GM18502 (cell line): Measurements from ENCODE around the gene TNNI3K.

Source experiments
- ATAC-seq: cut with Tn5 transposase; IDR thresholded peaks from one replicate; pipeline ENCODE4 v1.9.1; 2021; ENCODE audit warnings: mild to moderate bottlenecking; ENCODE audit not compliant: unreplicated experiment, poor library complexity

The TNNI3K gene

GRCh38 chr1:74375376-74375775 is 140.2 kb downstream of the TNNI3K start:
- ATAC-seq, result no peak

- no peak for ATAC-seq
Observed at GRCh38 chr1:74380252-74380651, 145.1 kb downstream of the TNNI3K start.

DNA sequence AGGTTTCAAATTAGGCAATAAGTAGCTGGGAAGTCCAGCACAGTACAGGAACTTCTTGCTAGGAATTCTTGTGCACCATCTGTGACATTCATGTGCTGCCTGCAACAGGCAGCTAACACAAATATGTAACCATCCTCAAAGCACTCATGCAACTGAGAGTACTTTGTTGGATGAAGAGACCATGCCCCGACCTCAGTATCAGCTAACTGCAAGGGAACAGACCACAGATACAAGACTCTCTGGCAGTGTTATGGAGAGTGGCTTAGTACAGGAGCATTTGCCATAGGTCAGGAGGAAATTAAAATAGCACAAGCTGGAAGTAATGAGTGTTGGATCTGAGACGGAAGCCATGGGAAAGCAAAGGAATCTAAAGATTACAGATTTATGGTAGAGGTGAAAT is 153.7 kb downstream of the TNNI3K start:
- ATAC-seq, result no peak

- ATAC-seq, result no peak
Observed at GRCh38 chr1:74392186-74392585, 157.0 kb downstream of the TNNI3K start.

DNA sequence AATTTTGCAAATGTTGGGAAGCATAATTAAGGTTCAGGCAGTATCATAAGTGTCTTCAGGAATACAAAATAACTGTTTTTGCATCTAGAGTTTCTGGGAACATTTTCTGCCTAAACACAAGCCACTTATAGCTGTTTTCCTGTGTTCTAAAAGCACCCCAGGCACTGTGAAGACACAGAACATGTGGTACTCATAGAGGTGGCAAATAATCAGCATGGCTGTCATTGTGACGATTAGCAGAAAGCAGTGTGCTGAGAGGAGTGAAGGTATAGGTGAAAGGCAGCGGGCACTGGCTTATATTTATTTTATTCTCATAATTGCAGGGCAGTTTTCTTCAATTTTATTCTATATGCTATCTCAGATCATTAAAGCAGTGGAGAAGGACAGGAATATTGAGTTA is 157.7 kb downstream of the TNNI3K start:
- no peak for ATAC-seq

GRCh38 chr1:74395571-74395970 is 160.4 kb downstream of the TNNI3K start:
- no peak for ATAC-seq

DNA sequence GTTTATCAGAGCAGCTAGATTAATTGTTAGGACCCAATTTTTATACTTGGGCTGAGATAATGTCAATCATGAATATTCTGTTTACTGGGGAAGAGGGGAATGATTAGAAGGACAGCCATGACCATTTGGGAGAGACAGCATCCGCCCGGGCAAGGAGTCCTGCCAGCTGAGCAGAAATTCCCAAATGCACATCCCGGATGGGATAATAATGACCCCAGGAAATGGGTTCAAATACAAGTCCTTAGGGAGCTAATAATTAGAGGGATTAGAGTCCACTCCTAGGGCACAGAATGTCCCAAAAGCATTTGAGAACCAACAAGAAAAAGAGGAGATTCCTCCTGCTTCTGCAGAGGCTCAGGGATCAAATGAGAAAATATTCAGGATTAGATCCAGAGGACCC is 161.3 kb downstream of the TNNI3K start:
- no peak for ATAC-seq

GRCh38 chr1:74396933-74397332 is 161.7 kb downstream of the TNNI3K start:
- ATAC-seq, result no peak

DNA sequence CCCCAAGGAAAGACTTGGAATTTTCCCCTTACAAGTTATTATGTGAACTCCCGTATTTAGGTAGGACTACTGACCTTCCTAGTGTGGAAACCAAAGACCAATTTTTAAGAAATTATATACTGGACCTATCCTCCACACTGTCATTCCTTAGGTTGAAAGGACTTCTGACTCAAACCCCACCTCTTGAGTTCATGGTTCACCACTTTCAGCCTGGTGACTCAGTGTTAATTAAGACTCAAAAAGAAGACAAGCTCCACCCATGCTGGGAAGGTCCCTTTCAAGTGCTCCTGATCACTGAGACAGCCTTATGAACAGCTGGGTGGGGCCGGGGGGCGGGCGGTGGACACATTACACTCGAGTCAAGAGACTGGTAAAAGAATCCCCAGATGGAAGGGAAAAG is 164.1 kb downstream of the TNNI3K start:
- ATAC-seq, result peak; percentile 85

DNA sequence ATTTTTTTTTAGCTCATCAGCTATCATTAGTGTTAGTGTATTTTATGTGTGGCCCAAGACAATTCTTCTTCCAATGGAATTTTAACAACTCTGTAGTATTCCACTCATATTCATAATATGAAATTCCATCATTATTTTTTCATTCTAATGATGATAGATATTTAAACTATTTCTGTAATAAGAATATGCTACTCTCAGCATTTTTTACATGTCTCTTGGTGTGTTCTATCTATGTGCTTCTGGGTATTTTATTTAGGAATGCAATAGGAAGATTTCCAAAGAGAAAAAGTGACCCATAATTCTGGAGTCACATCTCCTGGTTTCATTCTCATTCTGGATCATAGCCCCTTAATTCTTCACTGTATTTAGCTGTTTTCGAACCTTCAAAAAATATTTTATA is 167.7 kb downstream of the TNNI3K start:
- no peak for ATAC-seq

- no peak for ATAC-seq
Observed at GRCh38 chr1:74403606-74404005, 168.4 kb downstream of the TNNI3K start.

- no peak for ATAC-seq
Observed at GRCh38 chr1:74406759-74407158, 171.6 kb downstream of the TNNI3K start.

GRCh38 chr1:74407902-74408301 is 172.7 kb downstream of the TNNI3K start:
- ATAC-seq, result no peak

DNA sequence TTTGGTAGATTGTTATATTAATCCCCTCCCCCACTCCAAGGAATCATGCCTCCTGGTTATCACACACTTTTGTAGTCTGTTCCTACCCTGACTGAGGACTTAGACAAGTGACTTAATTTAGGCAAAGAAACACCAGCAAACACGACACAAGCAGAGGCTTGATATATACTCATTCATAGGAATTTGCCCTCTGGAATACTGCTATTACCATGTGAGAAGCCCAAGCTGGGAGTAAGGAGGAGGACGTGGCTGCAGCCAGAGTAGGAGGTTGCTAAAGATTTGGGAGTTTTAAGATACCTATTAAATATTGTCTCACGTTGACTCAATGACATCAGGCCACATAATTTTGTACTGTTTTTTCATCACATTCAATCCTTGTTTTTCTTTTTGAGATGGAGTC is 177.1 kb downstream of the TNNI3K start:
- no peak for ATAC-seq

DNA sequence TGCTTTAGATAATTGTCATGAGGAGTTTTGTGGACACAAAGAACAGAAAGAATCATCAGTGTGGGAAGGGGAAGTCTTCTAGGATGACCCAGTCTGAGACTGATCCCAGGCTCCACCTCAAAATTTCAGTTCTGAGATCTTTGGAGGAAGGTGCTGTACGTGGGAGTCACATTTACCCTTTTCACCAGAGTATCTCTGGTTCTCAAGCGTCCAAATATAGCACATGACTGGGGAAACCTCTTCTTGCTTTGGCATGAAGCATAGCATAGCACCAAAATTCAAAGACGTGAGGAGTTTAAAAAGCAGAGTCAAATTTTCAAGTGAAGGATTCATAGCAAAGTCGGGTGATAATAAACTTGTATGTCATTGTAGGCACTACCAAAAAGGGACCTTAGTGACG is 180.7 kb downstream of the TNNI3K start:
- ATAC-seq, result no peak

GRCh38 chr1:74419611-74420010 is 184.4 kb downstream of the TNNI3K start:
- no peak for ATAC-seq

DNA sequence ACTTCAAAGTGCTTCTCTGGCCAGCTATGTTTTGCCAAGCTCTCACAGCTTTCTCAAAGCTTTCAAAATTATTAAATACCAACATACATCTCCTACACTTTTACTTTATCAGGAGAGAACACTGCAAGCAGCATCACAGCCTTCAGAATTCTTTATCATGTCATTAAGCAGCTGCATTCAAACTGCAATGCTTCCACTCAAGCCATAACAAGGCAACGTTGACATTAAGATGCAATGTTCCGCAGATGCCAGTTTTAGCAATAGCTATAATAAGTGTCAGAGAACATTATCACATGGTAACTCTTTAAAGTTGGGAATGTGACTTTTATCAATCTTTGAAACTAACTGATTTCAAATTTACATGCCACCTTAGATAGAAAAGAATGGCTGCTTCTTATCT is 185.3 kb downstream of the TNNI3K start:
- no peak for ATAC-seq

DNA sequence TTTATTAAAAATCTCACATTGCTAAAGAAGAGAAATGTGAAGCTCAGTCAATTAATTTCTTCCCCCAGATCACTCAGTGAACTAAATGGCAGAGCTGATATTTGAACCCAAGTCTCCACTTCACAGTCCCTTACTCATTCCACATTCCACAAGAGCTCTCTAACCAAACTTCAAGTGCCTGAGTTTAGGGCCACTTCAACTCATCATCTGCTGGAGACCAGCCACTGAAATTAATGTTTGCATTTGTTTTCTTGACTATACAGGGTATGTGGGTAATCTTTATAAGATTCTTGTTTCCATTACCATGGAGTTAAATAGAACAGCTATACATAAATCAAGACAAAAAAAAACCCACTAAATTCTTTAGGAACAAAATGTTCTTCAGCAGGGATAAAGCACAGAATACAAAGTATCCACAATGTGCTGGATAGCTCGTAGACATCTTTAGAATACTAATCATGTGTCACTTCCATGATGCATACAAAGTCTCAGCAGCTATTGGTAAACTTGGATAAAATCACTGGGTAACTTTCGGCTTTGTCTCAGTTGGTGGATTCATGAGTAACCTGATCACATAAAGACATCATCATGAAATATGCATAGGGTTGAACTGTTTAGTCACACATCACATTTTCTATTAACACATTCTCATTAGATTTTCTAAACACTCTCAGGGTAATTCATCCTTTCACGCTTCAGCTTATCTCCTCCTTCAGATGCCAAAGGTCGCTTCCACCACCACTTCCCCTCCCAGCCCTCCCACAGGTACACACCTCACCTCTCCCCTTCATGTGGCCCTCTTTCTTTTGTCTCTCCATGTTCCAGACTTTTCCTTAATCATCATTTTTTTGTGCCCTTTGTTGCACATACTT is 187.5 kb downstream of the TNNI3K start:
- ATAC-seq, result no peak

DNA sequence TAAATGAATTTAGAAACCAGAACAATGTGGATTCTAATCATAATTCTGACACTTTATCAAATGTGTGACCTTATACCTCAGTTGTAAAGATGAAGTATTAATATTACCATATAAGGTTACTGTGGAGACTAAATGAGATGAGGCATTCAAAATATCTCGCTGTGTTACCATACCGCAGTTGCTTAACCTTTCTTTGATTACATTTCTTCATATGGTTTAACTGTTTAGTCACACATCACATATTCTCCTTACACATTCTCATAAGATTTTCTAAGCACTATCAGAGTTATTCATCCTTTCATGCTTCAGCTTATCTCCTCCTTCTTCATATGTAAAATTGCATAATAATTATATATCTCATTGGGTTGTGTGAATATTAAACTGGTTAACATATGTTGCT is 188.3 kb downstream of the TNNI3K start:
- no peak for ATAC-seq

DNA sequence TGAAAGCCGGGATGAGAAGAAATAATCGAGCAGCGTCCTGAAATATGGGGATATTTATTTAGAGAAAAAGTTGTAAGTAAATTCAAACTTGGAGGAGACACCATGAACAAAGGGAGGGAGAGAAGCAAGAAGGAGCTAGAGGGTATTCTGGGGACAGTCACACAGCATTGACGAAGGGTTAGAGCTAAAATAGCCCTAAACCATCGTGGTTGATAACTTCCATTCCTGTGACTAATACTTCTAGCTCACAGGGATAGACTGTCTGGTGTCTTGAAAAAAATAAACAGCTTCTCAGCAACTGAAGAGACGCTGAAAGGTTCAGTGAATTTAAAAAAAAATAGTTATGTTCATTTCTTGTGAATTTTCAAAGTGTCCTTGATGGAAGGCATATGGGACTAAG is 190.5 kb downstream of the TNNI3K start:
- no peak for ATAC-seq

- no peak for ATAC-seq
Observed at GRCh38 chr1:74426208-74426937, 191.2 kb downstream of the TNNI3K start.

- ATAC-seq, result no peak
Observed at GRCh38 chr1:74427681-74428080, 192.5 kb downstream of the TNNI3K start.
